HG02588 (cell line): Measurements from ENCODE around the gene APBB2.
"Not testable (repeated sequence)": the region's sequence is repeated elsewhere in the genome, so short reads cannot be mapped to it uniquely, and the experiment has no call there.

ENCODE experiments used
- ATAC-seq: cut with Tn5 transposase; IDR thresholded peaks from one replicate; pipeline ENCODE4 v1.9.1; 2021; ENCODE audit warnings: mild to moderate bottlenecking, moderate library complexity; ENCODE audit not compliant: unreplicated experiment

APBB2 gene

GRCh38 chr4:40840255-40840984 lies 373.9 kb downstream of the APBB2 start:
- peak; percentile 39 for ATAC-seq

- no peak for ATAC-seq
These were observed 375.6 kb downstream of the APBB2 start for GRCh38 chr4:40838742-40839141.

- ATAC-seq: no peak
These were observed 377.1 kb downstream of the APBB2 start for GRCh38 chr4:40837094-40837870.

- ATAC-seq: no peak
These were observed 381.1 kb downstream of the APBB2 start for GRCh38 chr4:40833212-40833611.

GRCh38 chr4:40832175-40832574 lies 382.2 kb downstream of the APBB2 start:
- ATAC-seq: no peak

GRCh38 chr4:40831146-40831907 lies 383.0 kb downstream of the APBB2 start:
- no peak for ATAC-seq

GRCh38 chr4:40829586-40829985 lies 384.8 kb downstream of the APBB2 start:
- ATAC-seq: no peak

GRCh38 chr4:40828661-40829060 lies 385.7 kb downstream of the APBB2 start:
- ATAC-seq: no peak

GRCh38 chr4:40827758-40828157 lies 386.6 kb downstream of the APBB2 start:
- ATAC-seq: no peak

- ATAC-seq: no peak
These were observed 387.5 kb downstream of the APBB2 start for GRCh38 chr4:40826821-40827220.

- no peak for ATAC-seq
These were observed 389.1 kb downstream of the APBB2 start for GRCh38 chr4:40825014-40825838.

GRCh38 chr4:40822420-40823166 lies 391.7 kb downstream of the APBB2 start:
- ATAC-seq: no peak

GRCh38 chr4:40820101-40820500 lies 394.2 kb downstream of the APBB2 start:
- no peak for ATAC-seq

- not testable (repeated sequence) for ATAC-seq
These were observed 397.2 kb downstream of the APBB2 start for GRCh38 chr4:40817157-40817556.

- ATAC-seq: no peak
These were observed 401.5 kb downstream of the APBB2 start for GRCh38 chr4:40812856-40813255.

- no peak for ATAC-seq
These were observed 402.0 kb downstream of the APBB2 start for GRCh38 chr4:40812386-40812785.

- no peak for ATAC-seq
These were observed 402.4 kb downstream of the APBB2 start for GRCh38 chr4:40811956-40812355.

- ATAC-seq: no peak
These were observed 405.4 kb downstream of the APBB2 start for GRCh38 chr4:40808926-40809457.

GRCh38 chr4:40804598-40804997 lies 409.7 kb downstream of the APBB2 start:
- ATAC-seq: no peak

- ATAC-seq: peak; percentile 80
These were observed 414.3 kb downstream of the APBB2 start for GRCh38 chr4:40800064-40800463.
